GM23338 (cell line): Measurements from ENCODE around the gene DAP3. TPM values are rescaled to one million over a fixed set of nuclear protein-coding genes. Genes with fewer than 3 reads are reported as not detected.

ENCODE experiments used
- ATAC-seq: fragments of 200-7000 bp; cut with Tn5 transposase; 3 replicates; pipeline ENCODE4 v1.9.1; 2020
- DNase-seq: peaks from one replicate; pipeline ENCODE4 v3.0.0-alpha.2; 2015; ENCODE audit warnings: low spot score
- H2AFZ ChIP-seq: fragments of 200-600 bp; sonication (generic); 2 replicates; pipeline ENCODE4 v1.8.0; 2016; ENCODE audit warnings: antibody characterized with exemption, mild to moderate bottlenecking, moderate library complexity
- H3F3A ChIP-seq: fragments of 200-600 bp; sonication (generic); replicated peaks from 2 replicates; pipeline ENCODE4 v1.8.0; 2017; ENCODE audit warnings: antibody characterized with exemption, mixed run types, low read depth
- H3K27ac ChIP-seq: fragments of 200-600 bp; sonication (generic); 2 replicates; pipeline ENCODE4 v1.6.1; 2016; ENCODE audit warnings: low read depth
- H3K27me3 ChIP-seq: fragments of 200-600 bp; sonication (generic); 2 replicates; pipeline ENCODE4 v1.8.0; 2016; ENCODE audit warnings: mild to moderate bottlenecking, mixed run types, moderate library complexity; ENCODE audit not compliant: insufficient read depth
- H3K36me3 ChIP-seq: fragments of 200-600 bp; sonication (generic); 2 replicates; pipeline ENCODE4 v1.8.0; 2016; ENCODE audit warnings: mild to moderate bottlenecking; ENCODE audit not compliant: insufficient read depth
- H3K4me1 ChIP-seq: fragments of 200-600 bp; sonication (generic); 2 replicates; pipeline ENCODE4 v1.8.0; 2016; ENCODE audit warnings: mild to moderate bottlenecking, moderate library complexity; ENCODE audit not compliant: insufficient read depth
- H3K4me2 ChIP-seq: fragments of 200-600 bp; sonication (generic); 2 replicates; pipeline ENCODE4 v1.7.1; 2017; ENCODE audit warnings: mixed run types
- H3K4me3 ChIP-seq: fragments of 200-600 bp; sonication (generic); 2 replicates; pipeline ENCODE4 v1.6.1; 2016; ENCODE audit warnings: mixed run types
- H3K79me2 ChIP-seq: fragments of 200-600 bp; sonication (generic); replicated peaks from 2 replicates; pipeline ENCODE4 v1.8.0; 2017; ENCODE audit warnings: mild to moderate bottlenecking; ENCODE audit not compliant: insufficient read depth
- H3K9me2 ChIP-seq: fragments of 200-600 bp; sonication (generic); 2 replicates; pipeline ENCODE4 v1.8.0; 2017; ENCODE audit not compliant: insufficient read depth
- H4K20me1 ChIP-seq: fragments of 200-600 bp; sonication (generic); replicated peaks from 2 replicates; pipeline ENCODE4 v1.8.0; 2017; ENCODE audit warnings: mild to moderate bottlenecking; ENCODE audit not compliant: insufficient read depth
- H3K27ac Mint-ChIP-seq: 2 replicates; pipeline ENCODE4 v1.8.0; 2020; ENCODE audit warnings: inconsistent platforms, mild to moderate bottlenecking, moderate library complexity, mixed read lengths
- H3K27me3 Mint-ChIP-seq: 3 replicates; pipeline ENCODE4 v1.8.0; 2022; ENCODE audit warnings: low read depth, mild to moderate bottlenecking, moderate library complexity, mixed read lengths, inconsistent platforms; ENCODE audit not compliant: insufficient read depth, poor library complexity
- H3K36me3 Mint-ChIP-seq: 3 replicates; pipeline ENCODE4 v1.8.0; 2021; ENCODE audit warnings: low read depth, mild to moderate bottlenecking, inconsistent platforms, moderate library complexity, mixed read lengths
- H3K4me1 Mint-ChIP-seq: 3 replicates; pipeline ENCODE4 v1.8.0; 2020; ENCODE audit warnings: mild to moderate bottlenecking, inconsistent platforms, mixed read lengths
- H3K4me3 Mint-ChIP-seq: 3 replicates; pipeline ENCODE4 v1.8.0; 2021; ENCODE audit warnings: moderate library complexity, mild to moderate bottlenecking, inconsistent platforms, mixed read lengths
- H3K9me3 Mint-ChIP-seq: 3 replicates; pipeline ENCODE4 v1.8.0; 2020; ENCODE audit warnings: moderate library complexity, mild to moderate bottlenecking, inconsistent platforms, mixed read lengths
- ETS1 ChIP-seq: IDR thresholded peaks from 2 replicates; pipeline ENCODE4 v1.6.1; 2016; ENCODE audit warnings: antibody characterized with exemption
- EZH2phosphoT487 ChIP-seq: fragments of 200-600 bp; sonication (generic); IDR thresholded peaks from one replicate; pipeline ENCODE4 v1.8.1; 2018; ENCODE audit warnings: antibody characterized with exemption; ENCODE audit not compliant: unreplicated experiment
- JUNB ChIP-seq: IDR thresholded peaks from one replicate; pipeline ENCODE4 v1.6.1; 2016; ENCODE audit warnings: antibody characterized with exemption; ENCODE audit not compliant: unreplicated experiment
- POLR2AphosphoS5 ChIP-seq: IDR thresholded peaks from 2 replicates; pipeline ENCODE4 v1.6.1; 2016; ENCODE audit warnings: antibody characterized with exemption, low read depth
- REST ChIP-seq: IDR thresholded peaks from one replicate; pipeline ENCODE4 v1.6.1; 2018; ENCODE audit warnings: antibody characterized with exemption; ENCODE audit not compliant: unreplicated experiment
- STAT1 ChIP-seq: IDR thresholded peaks from one replicate; pipeline ENCODE4 v1.6.1; 2016; ENCODE audit warnings: antibody characterized with exemption; ENCODE audit not compliant: unreplicated experiment
- ZNF331 ChIP-seq: fragments of 250-450 bp; sonication (Bioruptor Pico); IDR thresholded peaks from 2 replicates; pipeline ENCODE4 v1.5.0; 2020; ENCODE audit warnings: low read depth, mild to moderate bottlenecking, moderate library complexity
- polyA plus RNA-seq: library from polyadenylated mRNA; unstranded; fragments of >200 nt; fragmentation: Nextera tagmentation; extraction: Ambion mirVana; gene quantifications from 2 replicates; pipeline ENCODE4 v1.2.1, GENCODE V29; 2016
- total RNA-seq: library from RNA; depleted of rRNA; stranded (reverse); fragments of >200 nt; shearing (Covaris generic); gene quantifications from 2 replicates; pipeline ENCODE4 v1.2.3, GENCODE V29; 2014
- TF ChIP-seq, protein P1 (sequence below): fragments of 250-450 bp; sonication (Bioruptor Pico); IDR thresholded peaks from 2 replicates; pipeline ENCODE4 v1.5.0; 2020; ENCODE audit warnings: mild to moderate bottlenecking, moderate library complexity

Gene DAP3
- total and polyA plus RNA-seq, 2 experiments from 2014 or later = 89.8 to 90.1 TPM

DNA sequence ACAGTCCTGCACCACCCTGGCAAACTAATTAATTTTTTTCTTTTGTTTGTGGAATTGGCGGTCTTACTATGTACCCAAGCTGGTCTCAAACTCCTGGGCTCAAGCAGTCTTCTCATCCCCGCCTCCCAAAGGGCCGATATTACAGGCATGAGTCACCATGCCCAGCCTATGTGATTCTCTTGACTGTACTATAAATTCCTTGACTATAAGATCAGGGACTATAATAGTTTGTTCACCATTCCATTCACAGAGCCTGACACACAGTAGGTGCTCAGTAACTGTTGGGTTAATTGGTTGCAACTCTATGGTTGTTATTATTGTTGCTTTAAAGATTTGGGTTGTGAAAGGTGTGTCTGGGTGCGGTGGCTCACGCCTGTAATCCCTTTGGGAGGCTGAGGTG lies 17.2 kb downstream of the DAP3 start (continued):
- TF ChIP-seq, protein P1, sequence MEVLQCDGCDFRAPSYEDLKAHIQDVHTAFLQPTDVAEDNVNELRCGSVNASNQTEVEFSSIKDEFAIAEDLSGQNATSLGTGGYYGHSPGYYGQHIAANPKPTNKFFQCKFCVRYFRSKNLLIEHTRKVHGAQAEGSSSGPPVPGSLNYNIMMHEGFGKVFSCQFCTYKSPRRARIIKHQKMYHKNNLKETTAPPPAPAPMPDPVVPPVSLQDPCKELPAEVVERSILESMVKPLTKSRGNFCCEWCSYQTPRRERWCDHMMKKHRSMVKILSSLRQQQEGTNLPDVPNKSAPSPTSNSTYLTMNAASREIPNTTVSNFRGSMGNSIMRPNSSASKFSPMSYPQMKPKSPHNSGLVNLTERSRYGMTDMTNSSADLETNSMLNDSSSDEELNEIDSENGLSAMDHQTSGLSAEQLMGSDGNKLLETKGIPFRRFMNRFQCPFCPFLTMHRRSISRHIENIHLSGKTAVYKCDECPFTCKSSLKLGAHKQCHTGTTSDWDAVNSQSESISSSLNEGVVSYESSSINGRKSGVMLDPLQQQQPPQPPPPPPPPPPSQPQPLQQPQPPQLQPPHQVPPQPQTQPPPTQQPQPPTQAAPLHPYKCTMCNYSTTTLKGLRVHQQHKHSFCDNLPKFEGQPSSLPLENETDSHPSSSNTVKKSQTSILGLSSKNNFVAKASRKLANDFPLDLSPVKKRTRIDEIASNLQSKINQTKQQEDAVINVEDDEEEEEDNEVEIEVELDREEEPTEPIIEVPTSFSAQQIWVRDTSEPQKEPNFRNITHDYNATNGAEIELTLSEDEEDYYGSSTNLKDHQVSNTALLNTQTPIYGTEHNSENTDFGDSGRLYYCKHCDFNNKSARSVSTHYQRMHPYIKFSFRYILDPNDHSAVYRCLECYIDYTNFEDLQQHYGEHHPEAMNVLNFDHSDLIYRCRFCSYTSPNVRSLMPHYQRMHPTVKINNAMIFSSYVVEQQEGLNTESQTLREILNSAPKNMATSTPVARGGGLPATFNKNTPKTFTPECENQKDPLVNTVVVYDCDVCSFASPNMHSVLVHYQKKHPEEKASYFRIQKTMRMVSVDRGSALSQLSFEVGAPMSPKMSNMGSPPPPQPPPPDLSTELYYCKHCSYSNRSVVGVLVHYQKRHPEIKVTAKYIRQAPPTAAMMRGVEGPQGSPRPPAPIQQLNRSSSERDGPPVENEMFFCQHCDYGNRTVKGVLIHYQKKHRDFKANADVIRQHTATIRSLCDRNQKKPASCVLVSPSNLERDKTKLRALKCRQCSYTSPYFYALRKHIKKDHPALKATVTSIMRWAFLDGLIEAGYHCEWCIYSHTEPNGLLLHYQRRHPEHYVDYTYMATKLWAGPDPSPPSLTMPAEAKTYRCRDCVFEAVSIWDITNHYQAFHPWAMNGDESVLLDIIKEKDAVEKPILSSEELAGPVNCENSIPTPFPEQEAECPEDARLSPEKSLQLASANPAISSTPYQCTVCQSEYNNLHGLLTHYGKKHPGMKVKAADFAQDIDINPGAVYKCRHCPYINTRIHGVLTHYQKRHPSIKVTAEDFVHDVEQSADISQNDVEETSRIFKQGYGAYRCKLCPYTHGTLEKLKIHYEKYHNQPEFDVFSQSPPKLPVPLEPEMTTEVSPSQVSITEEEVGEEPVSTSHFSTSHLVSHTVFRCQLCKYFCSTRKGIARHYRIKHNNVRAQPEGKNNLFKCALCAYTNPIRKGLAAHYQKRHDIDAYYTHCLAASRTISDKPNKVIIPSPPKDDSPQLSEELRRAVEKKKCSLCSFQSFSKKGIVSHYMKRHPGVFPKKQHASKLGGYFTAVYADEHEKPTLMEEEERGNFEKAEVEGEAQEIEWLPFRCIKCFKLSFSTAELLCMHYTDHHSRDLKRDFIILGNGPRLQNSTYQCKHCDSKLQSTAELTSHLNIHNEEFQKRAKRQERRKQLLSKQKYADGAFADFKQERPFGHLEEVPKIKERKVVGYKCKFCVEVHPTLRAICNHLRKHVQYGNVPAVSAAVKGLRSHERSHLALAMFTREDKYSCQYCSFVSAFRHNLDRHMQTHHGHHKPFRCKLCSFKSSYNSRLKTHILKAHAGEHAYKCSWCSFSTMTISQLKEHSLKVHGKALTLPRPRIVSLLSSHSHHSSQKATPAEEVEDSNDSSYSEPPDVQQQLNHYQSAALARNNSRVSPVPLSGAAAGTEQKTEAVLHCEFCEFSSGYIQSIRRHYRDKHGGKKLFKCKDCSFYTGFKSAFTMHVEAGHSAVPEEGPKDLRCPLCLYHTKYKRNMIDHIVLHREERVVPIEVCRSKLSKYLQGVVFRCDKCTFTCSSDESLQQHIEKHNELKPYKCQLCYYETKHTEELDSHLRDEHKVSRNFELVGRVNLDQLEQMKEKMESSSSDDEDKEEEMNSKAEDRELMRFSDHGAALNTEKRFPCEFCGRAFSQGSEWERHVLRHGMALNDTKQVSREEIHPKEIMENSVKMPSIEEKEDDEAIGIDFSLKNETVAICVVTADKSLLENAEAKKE (CRISPR knock-in tag) = no peak
- TF ChIP-seq REST (no peak), POLR2AphosphoS5 (no peak)

GRCh38 chr1:155709391-155709790 lies 20.5 kb downstream of the DAP3 start:
- H3K27me3 Mint-ChIP-seq = peaks cover 5% of the 10 kb centered on the region
- H3K27ac ChIP-seq = no peak overlapping the region
- peaks cover 4% of the 10 kb centered on the region; the same call in 1 of the 3 replicates for H3K9me3 Mint-ChIP-seq
- TF ChIP-seq ETS1 = no peak
- no peak for TF ChIP-seq ZNF331
- no peak for TF ChIP-seq STAT1
- no peak for TF ChIP-seq EZH2phosphoT487
- TF ChIP-seq JUNB = no peak
- no peak for TF ChIP-seq POLR2AphosphoS5

More at GRCh38 chr1:155709391-155709790, 20.5 kb downstream of the DAP3 start:
- Histone ChIP-seq H3K4me3 (no peak overlapping the region), H2AFZ (no peak overlapping the region), H3K9me2 (no peaks in the 10 kb centered on the region), H3K36me3 (peaks cover 8% of the 10 kb centered on the region; the same call in 1 of the 2 replicates), H3K27me3 (no peaks in the 10 kb centered on the region), H3K79me2 (peaks cover 58% of the 10 kb centered on the region), H3K4me2 (no peak overlapping the region), H3F3A (no peaks in the 10 kb centered on the region), H3K4me1 (no peaks in the 10 kb centered on the region), H4K20me1 (0 out of 2 replicates have a peak, but pooled peaks cover 10% of the 10 kb centered on the region)
- Mint-ChIP-seq H3K4me1 (no peaks in the 10 kb centered on the region), H3K27ac (no peak overlapping the region), H3K4me3 (no peak overlapping the region), H3K36me3 (peaks cover 48% of the 10 kb centered on the region)
- DNase-seq (no peak), ATAC-seq (no peak)
